Subcutaneous adipose tissue (tissue), 4 donors: ENCODE data around the gene PCSK7. TPM values are rescaled to one million over a fixed set of nuclear protein-coding genes. Genes with fewer than 3 reads are reported as not detected.

Experiments used
- total RNA-seq, 4 donors: library from RNA; depleted of rRNA; stranded (reverse); fragments of >200 nt; gene quantifications; one replicate each; pipeline ENCODE4 v1.1.0, GENCODE V29; 2016
- TF ChIP-seq, protein P1 (sequence below): fragments of 450-650 bp; IDR thresholded peaks from one replicate; pipeline ENCODE4 v1.5.1; 2016; ENCODE audit warnings: low read depth, mild to moderate bottlenecking, control low read depth, antibody characterized with exemption, moderate library complexity

Gene PCSK7
- total RNA-seq, 4 donors from 2014 or later, result 26.2 to 91.0 (median 46.3) TPM

DNA sequence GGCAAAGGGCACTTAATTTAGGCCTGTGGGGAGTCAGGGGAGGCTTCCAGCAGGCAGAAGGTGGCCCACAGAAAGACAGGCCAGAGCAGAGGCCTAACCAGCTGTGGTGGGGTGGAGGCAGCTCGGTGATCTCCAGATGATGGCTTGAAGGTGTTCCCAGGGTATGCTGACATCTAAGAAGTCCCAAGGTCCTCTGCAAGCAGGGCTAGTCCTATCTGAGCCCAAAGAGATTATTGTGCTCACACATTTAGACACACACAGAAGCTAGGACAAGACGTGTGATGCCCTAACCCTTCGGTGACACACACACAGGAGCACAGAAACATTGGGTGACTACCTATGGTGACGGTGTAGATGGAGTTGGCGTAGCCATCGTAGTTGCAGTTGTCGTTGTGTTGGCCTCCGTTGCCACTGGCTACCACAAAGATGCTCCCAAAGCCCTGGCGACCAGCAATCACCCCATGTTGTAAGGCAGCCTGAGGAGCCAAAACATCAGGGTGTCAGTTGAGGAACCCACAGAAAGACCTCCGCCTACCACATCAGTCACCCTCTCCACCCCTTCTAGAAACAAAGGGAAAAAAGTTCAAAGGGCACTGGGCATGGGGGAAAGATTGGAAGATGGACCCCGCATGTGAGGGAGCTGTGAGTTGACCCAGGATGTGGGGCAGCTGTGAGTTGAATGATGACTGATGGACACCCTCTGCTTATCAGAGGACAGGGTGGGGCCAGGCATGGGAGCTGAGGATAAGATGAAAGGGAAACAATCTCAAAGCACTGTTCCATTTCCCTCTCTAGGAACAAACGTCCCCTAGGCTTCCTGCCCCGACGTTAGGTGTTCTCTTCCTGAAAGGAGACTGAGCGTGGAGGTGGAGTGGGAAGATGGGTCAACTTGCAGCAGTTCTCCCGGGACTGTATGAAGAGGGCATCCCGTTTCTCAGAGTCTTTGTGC, 7.9 kb downstream of the PCSK7 start:
- TF ChIP-seq, protein P1, sequence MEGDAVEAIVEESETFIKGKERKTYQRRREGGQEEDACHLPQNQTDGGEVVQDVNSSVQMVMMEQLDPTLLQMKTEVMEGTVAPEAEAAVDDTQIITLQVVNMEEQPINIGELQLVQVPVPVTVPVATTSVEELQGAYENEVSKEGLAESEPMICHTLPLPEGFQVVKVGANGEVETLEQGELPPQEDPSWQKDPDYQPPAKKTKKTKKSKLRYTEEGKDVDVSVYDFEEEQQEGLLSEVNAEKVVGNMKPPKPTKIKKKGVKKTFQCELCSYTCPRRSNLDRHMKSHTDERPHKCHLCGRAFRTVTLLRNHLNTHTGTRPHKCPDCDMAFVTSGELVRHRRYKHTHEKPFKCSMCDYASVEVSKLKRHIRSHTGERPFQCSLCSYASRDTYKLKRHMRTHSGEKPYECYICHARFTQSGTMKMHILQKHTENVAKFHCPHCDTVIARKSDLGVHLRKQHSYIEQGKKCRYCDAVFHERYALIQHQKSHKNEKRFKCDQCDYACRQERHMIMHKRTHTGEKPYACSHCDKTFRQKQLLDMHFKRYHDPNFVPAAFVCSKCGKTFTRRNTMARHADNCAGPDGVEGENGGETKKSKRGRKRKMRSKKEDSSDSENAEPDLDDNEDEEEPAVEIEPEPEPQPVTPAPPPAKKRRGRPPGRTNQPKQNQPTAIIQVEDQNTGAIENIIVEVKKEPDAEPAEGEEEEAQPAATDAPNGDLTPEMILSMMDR, result no peak

DNA sequence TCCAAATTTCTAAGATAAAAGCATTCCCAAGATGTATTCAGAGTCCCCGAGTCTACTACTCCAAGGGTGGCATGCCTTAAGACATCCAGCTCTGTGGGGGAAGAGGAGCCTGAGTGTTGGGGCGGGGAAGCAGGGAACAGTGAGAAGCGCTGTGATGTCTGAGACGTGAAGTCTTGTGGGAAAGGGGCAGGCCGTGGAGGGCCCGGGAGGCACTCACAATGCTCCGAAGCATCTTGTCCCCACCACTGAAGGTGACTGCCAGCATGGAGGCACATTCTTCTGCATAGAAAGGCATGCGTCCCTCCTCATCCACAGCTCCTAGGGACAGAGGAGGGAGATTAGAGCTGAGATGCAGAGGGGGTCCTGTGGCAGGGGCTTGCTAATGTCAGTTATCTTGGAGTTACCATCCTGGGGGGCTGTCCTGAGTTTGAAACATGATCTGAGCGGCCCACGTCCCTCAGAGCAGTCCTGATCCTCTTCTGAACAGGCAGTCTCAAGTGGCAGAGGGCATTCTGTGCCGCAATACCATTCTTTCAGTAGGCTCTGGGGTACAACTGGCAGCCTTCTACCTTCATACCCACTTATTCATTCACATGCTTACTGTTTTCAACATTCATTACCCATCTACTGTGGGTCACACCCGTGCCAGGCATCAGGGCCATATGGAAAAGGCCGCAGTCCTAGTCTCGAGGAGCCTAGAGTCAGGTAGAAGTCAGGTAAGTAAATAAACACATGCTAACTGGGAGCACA, 8.7 kb downstream of the PCSK7 start:
- TF ChIP-seq, protein P1, result no peak

DNA sequence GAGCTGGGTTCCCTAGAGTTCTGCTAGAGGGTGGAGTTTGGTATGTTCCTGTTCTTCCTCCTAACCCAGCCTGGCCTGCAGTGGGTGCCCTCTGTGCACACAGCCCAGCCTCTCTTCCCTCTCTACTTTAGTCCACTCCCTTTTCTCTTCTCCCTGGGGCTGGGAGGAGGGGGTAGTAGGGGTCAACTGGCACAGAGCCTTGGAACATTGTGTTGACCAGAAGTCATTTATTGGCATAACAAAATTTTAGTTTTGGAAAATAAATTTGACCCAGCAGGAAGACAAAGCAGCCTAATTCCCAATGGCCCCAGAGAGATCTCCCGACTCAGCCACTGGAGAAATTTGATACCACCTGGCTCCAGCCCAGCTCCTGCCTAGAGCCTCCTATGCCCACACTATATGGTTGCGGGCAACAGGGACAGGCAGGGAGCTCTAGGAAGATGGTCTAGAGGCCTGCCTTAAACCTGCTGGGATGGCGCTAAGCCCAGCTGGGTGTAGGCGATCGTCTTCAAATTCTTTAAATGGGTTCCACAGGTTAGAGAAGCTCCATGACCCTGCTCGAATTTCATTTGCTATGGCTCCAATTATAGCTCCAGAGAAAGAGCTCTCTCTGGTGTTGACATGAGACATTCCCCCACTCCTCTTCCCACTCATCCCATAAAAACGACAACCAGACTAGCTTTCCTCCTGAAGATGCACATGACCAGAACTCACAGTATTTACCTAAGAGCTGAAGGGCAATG, 9.9 kb downstream of the PCSK7 start:
- TF ChIP-seq, protein P1, result no peak

DNA sequence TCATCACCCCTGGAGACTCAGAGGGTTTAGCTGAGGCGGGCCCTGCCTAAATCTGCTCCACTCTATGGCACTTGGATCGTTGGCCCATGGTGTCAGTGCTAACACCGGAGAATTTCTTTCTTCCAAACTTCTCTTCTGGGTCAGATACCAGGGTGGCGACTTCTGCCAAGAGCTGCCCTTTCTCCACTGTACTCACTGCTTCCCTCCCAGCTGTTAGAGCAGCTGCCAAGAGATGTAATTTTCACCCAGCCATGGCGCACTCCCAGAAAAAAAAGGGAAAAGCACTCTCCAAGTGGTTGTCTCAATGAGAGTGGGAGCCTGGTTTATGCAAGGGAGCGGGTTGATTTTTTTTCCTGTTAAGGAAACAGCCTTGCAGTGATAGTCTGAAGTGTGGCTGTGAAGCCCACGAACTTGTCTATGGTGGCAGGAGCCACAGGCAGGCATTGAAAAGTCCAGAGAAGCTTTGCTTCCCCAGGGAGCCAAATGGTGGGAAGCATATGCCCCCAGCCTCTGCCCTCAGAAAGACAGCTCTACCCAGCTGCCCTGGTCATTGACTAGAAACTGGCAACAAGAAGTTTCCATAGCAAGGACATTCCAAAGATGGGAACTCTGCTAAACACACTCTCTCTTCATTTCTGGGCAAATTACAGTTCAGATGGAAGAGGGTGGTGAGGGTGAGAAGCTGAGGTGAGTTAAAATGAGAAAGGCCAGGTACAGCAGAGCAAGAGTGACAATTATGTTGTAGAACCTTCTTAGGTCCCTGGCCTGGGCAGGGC, 10.7 kb downstream of the PCSK7 start:
- TF ChIP-seq, protein P1, result no peak

DNA sequence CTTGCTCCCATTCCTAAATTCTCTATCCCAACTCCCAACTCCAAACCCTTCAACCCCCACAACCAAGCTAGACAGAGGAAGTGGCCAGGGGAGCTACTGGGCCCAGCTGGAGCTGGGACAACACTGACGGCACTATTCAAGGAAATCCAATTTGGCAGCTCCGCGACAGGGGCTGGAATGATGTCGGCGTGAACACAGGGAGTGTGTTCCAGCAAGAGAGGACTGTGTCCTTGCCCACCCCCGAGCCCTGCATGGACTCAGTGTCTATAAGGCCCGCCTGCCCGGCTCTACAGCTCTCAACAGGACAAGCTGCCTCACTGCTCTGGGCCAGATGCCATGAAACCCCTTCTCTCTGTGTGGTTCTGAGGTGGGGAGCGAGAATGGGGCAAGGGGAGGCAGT, 11.3 kb downstream of the PCSK7 start:
- TF ChIP-seq, protein P1, result no peak

DNA sequence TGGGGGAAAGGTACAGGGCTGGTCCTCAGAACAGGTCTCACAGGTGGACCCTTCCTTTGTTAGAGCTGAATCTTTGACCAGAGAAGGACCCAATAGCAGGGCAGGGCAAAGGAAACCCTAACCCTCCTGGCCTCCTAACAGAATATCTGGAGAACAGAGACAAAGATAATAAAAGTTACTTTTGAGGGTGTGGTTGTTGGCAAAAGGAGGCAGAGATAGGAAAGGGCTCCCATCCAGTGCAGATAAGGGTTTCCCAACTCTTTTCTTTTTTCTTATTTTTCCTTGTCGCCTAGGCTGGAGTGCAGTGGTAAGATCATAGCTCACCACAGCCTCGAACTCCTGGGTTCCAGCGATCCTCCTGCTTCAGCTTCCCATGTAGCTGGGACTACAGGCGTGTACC, 11.9 kb downstream of the PCSK7 start:
- TF ChIP-seq, protein P1, result no peak
